GM21786 (cell line): Measurements from ENCODE around the gene CACNG8.
"Not testable (repeated sequence)": the region's sequence is repeated elsewhere in the genome, so short reads cannot be mapped to it uniquely, and the experiment has no call there.

Experiments
- ATAC-seq: cut with Tn5 transposase; IDR thresholded peaks from one replicate; pipeline ENCODE4 v1.9.1; 2021; ENCODE audit not compliant: unreplicated experiment

CACNG8 gene

GRCh38 chr19:53962887-53963431 lies at the start of gene CACNG8:
CACNG8 (plus strand) TSS chr19:53962937.
- no peak for ATAC-seq

GRCh38 chr19:53915000-53915399 lies 47.7 kb upstream of the CACNG8 start:
- no peak for ATAC-seq

- ATAC-seq = no peak
Measured at GRCh38 chr19:53916004-53916403, 46.7 kb upstream of the CACNG8 start.

- no peak for ATAC-seq
Measured at GRCh38 chr19:53917356-53917755, 45.4 kb upstream of the CACNG8 start.

- ATAC-seq = no peak
Measured at GRCh38 chr19:53927739-53928138, 35.0 kb upstream of the CACNG8 start.

GRCh38 chr19:53936029-53936428 lies 26.7 kb upstream of the CACNG8 start:
- ATAC-seq = no peak

GRCh38 chr19:53942001-53942786 lies 20.5 kb upstream of the CACNG8 start:
- ATAC-seq = no peak

GRCh38 chr19:53944416-53944815 lies 18.3 kb upstream of the CACNG8 start:
- ATAC-seq = no peak

- ATAC-seq = no peak
Measured at GRCh38 chr19:53944933-53945332, 17.8 kb upstream of the CACNG8 start.

GRCh38 chr19:53945441-53945840 lies 17.3 kb upstream of the CACNG8 start:
- ATAC-seq = no peak

- ATAC-seq = no peak
Measured at GRCh38 chr19:53945998-53946397, 16.7 kb upstream of the CACNG8 start.

- no peak for ATAC-seq
Measured at GRCh38 chr19:53947624-53948023, 15.1 kb upstream of the CACNG8 start.

GRCh38 chr19:53948611-53949010 lies 14.1 kb upstream of the CACNG8 start:
- ATAC-seq = not testable (repeated sequence)

GRCh38 chr19:53951436-53951835 lies 11.3 kb upstream of the CACNG8 start:
- no peak for ATAC-seq

GRCh38 chr19:53951947-53952346 lies 10.8 kb upstream of the CACNG8 start:
- no peak for ATAC-seq

- no peak for ATAC-seq
Measured at GRCh38 chr19:53953383-53953782, 9.4 kb upstream of the CACNG8 start.

GRCh38 chr19:53957448-53958167 lies 5.1 kb upstream of the CACNG8 start:
- ATAC-seq = no peak

GRCh38 chr19:53958168-53958571 lies 4.6 kb upstream of the CACNG8 start:
- no peak for ATAC-seq

- ATAC-seq = no peak
Measured at GRCh38 chr19:53958823-53959757, 3.6 kb upstream of the CACNG8 start.

GRCh38 chr19:53960187-53960586 lies 2.5 kb upstream of the CACNG8 start:
- ATAC-seq = no peak

GRCh38 chr19:53960886-53961285 lies 1.9 kb upstream of the CACNG8 start:
- ATAC-seq = no peak
